HepG2 (cell line): Measurements from ENCODE around the gene TBC1D16. TPM values are rescaled to one million over a fixed set of nuclear protein-coding genes. Genes with fewer than 3 reads are reported as not detected.

Experiments
- ATAC-seq: fragments of 200-7000 bp; cut with Tn5 transposase; 3 replicates; pipeline ENCODE4 v1.9.1; 2020; ENCODE audit warnings: mild to moderate bottlenecking, moderate library complexity
- BruUV-seq: library from RNA; stranded (reverse); fragments of 400-500 nt; replicated peaks from 2 replicates; lab custom pipeline; 2021; lab: Mats Ljungman, UMichigan
- CTCF ChIA-PET: fragments of 300-600 bp; formaldehyde crosslinking; extraction: SDS; loops from one replicate; lab custom pipeline; 2021; ENCODE audit warnings: low total read pairs, inconsistent platforms, low intra/inter-chr PET ratio; lab: Yijun Ruan, JAX
- POLR2A ChIA-PET: fragments of 350-600 bp; sonication (Branson Sonifier 250); formaldehyde crosslinking; loops from one replicate; lab custom pipeline; 2020; ENCODE audit warnings: antibody characterized with exemption, inconsistent platforms; lab: Yijun Ruan, JAX
- DNase-seq: peaks from one replicate; pipeline ENCODE4 v3.0.0-alpha.2; 2015; ENCODE audit warnings: low spot score
- FAIRE-seq: peaks from 3 replicates; lab custom pipeline; 2011; peaks lifted over from hg19 to GRCh38; lab: Jason Lieb, UNC
- H2AFZ ChIP-seq: one replicate; pipeline ENCODE4 v1.6.1; 2011; ENCODE audit warnings: low read length, inconsistent platforms
- H3K27ac ChIP-seq: fragments of 300-600 bp; 3 replicates; pipeline ENCODE4 v1.8.0; 2011; ENCODE audit warnings: mixed run types, mild to moderate bottlenecking, mixed read lengths, low read length, inconsistent platforms; ENCODE audit not compliant: insufficient read depth; ENCODE audit errors: extremely low read length
- H3K27me3 ChIP-seq, 2 experiments: fragments of 200-600 bp in 1 of 2; 2 replicates in 1 of 2; 3 replicates in 1 of 2; pipeline versions ENCODE4 v1.6.0 to v1.8.0; 2011; ENCODE audit warnings: low read length in 2 of 2, mild to moderate bottlenecking in 2 of 2, moderate library complexity in 2 of 2, inconsistent platforms in 1 of 2; ENCODE audit not compliant: insufficient read depth in 2 of 2, control insufficient read depth in 1 of 2
- H3K36me3 ChIP-seq, 2 experiments: fragments of 200-600 bp in 1 of 2; replicated peaks in 1 of 2; 2 replicates in 1 of 2; 3 replicates in 1 of 2; pipeline versions ENCODE4 v1.5.1 to v1.8.0; 2011; ENCODE audit warnings: low read length in 2 of 2, inconsistent platforms in 1 of 2; ENCODE audit not compliant: insufficient read depth in 2 of 2, control insufficient read depth in 1 of 2
- H3K4me1 ChIP-seq: 2 replicates; pipeline ENCODE4 v1.5.1; 2012; ENCODE audit warnings: low read length, inconsistent platforms; ENCODE audit not compliant: insufficient read depth
- H3K4me2 ChIP-seq: 2 replicates; pipeline ENCODE4 v1.6.0; 2011; ENCODE audit warnings: low read depth, low read length, inconsistent platforms
- H3K4me3 ChIP-seq, 3 experiments: fragments of 200-600 bp in 1 of 3; sonication (generic), shearing (Covaris generic) in 1 of 3; replicated peaks in 1 of 3; 2 replicates each; pipeline ENCODE4 v1.5.1; 2011 to 2016; ENCODE audit warnings: low read length in 3 of 3, inconsistent platforms in 2 of 3, low read depth in 2 of 3, mild to moderate bottlenecking in 2 of 3, control low read depth in 1 of 3, mixed read lengths in 1 of 3; ENCODE audit not compliant: insufficient read depth in 1 of 3
- H3K79me2 ChIP-seq: one replicate; pipeline ENCODE4 v1.6.1; 2011; ENCODE audit warnings: low read length, inconsistent platforms; ENCODE audit not compliant: insufficient read depth
- H3K9ac ChIP-seq: 2 replicates; pipeline ENCODE4 v1.6.0; 2011; ENCODE audit warnings: mild to moderate bottlenecking, low read depth, low read length, inconsistent platforms; ENCODE audit not compliant: insufficient read depth
- H3K9me3 ChIP-seq: 2 replicates; pipeline ENCODE4 v1.5.1; 2012; ENCODE audit warnings: mild to moderate bottlenecking, low read length
- H4K20me1 ChIP-seq: 2 replicates; pipeline ENCODE4 v1.6.0; 2011; ENCODE audit warnings: inconsistent platforms, mild to moderate bottlenecking, low read length, moderate library complexity; ENCODE audit not compliant: insufficient read depth
- HMGA1 ChIP-seq: sonication (generic); formaldehyde crosslinking; conservative IDR thresholded peaks from 2 replicates; pipeline ENCODE4 v1.4.0; 2020; ENCODE audit warnings: missing genetic modification reagents
- HNRNPLL ChIP-seq: fragments of 200-400 bp; formaldehyde crosslinking; IDR thresholded peaks from 2 replicates; pipeline ENCODE4 v1.6.1; 2017; ENCODE audit warnings: mild to moderate bottlenecking, low read depth, low read length; ENCODE audit not compliant: poor library complexity, severe bottlenecking
- POGZ ChIP-seq: sonication (generic); formaldehyde crosslinking; IDR thresholded peaks from 2 replicates; pipeline ENCODE4 v1.4.0; 2020; ENCODE audit warnings: mild to moderate bottlenecking, missing genetic modification reagents
- ZNF224 ChIP-seq: sonication (generic); formaldehyde crosslinking; IDR thresholded peaks from 2 replicates; pipeline ENCODE4 v1.5.0; 2020; ENCODE audit warnings: mild to moderate bottlenecking, missing genetic modification reagents
- ZNF264 ChIP-seq: sonication (generic); formaldehyde crosslinking; IDR thresholded peaks from 2 replicates; pipeline ENCODE4 v1.4.0; 2020; ENCODE audit warnings: missing genetic modification reagents
- ZNF3 ChIP-seq: IDR thresholded peaks from 2 replicates; pipeline ENCODE4 v1.7.0; 2017; ENCODE audit warnings: inconsistent platforms
- ZNF83 ChIP-seq: sonication (generic); formaldehyde crosslinking; IDR thresholded peaks from 2 replicates; pipeline ENCODE4 v1.4.0; 2020; ENCODE audit warnings: missing genetic modification reagents, mild to moderate bottlenecking, borderline replicate concordance
- WGBS: methylation state at CpG from one replicate; pipeline ENCODE4 v1.1.6; 2017; ENCODE audit warnings: low lambda C conversion rate; 5-methylcytosine and 5-hydroxymethylcytosine counted together
- in situ Hi-C: cut with HindIII; loops from 2 replicates; pipeline ENCODE4 v1.10.0; 2017; ENCODE audit warnings: low pct_unique_long_range_greater_than_20kb; ENCODE audit not compliant: extremely low pct_ligation_motif_present
- intact Hi-C: fragments of 100-400 bp; cut with micrococcal nuclease; formaldehyde crosslinking; loops from one replicate; pipeline ENCODE4 v1.10.0; 2022; ENCODE audit not compliant: unreplicated experiment
- polyA plus RNA-seq, 8 experiments: library from polyadenylated mRNA; depleted of rRNA in 3 of 8; stranded (reverse) in 7 of 8; unstranded in 1 of 8; fragments of >200 nt; fragmentation: Illumina TruSeq in 4 of 8; extraction: Trizol in 4 of 8; gene quantifications; 2 replicates each; pipeline versions ENCODE4 v1.2.1 to v1.2.3, GENCODE V29; 2011 to 2016; ENCODE audit warnings: low read depth in 4 of 8, missing spikeins in 1 of 8, mixed read lengths in 1 of 8; ENCODE audit not compliant: insufficient read depth in 1 of 8
- total RNA-seq, 5 experiments: library from RNA; depleted of rRNA; stranded (reverse); fragments of >200 nt; fragmentation: Illumina TruSeq; extraction: Trizol; gene quantifications; 2 replicates each; pipeline ENCODE4 v1.2.3, GENCODE V29; 2016; ENCODE audit warnings: low read depth in 1 of 5
- TF ChIP-seq, protein P1 (sequence below): sonication (generic); formaldehyde crosslinking; conservative IDR thresholded peaks from 2 replicates; pipeline ENCODE4 v1.8.0; 2022; ENCODE audit warnings: mild to moderate bottlenecking, moderate library complexity, missing genetic modification reagents
- TF ChIP-seq, protein P2 (sequence below): sonication (generic); formaldehyde crosslinking; IDR thresholded peaks from 2 replicates; pipeline ENCODE4 v1.5.0; 2020; ENCODE audit warnings: mild to moderate bottlenecking, missing genetic modification reagents, borderline replicate concordance
- TF ChIP-seq, protein P3 (sequence below): sonication (generic); formaldehyde crosslinking; IDR thresholded peaks from 2 replicates; pipeline ENCODE4; 2020; ENCODE audit warnings: missing genetic modification reagents, mild to moderate bottlenecking, borderline replicate concordance
- TF ChIP-seq, protein P4 (sequence below): sonication (generic); formaldehyde crosslinking; IDR thresholded peaks from 2 replicates; pipeline ENCODE4 v1.4.0; 2020; ENCODE audit warnings: missing genetic modification reagents

The TBC1D16 gene
- total and polyA plus RNA-seq, 2 of the 13 experiments (the other 11 are each of a cell fraction or from before 2014, with no cell fraction given), result 14.9 to 24.9 TPM

DNA sequence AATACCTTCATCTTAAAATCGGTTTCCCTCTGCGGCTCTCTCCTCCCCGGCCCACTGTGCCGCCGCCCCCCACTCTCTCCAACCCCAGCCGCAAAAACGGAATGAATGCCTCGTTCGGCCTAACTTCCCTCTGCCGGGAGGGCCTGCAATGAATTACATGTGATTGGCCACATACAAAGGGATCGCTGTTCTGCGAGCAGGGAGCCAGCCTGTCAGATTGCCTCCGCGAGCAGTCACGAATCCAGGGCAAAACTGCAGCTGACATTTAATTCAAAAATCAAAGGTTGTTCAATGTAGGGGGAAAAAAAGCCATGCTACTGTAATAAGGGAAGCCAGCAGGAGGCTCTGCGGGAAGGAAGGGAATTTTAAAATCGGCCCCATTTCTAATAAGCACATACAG lies 84.9 kb downstream of the TBC1D16 start:
- Histone ChIP-seq H2AFZ (no peak overlapping the region), H3K79me2 (no peaks in the 10 kb centered on the region), H4K20me1 (no peaks in the 10 kb centered on the region), H3K4me3 (no peak overlapping the region), H3K27ac (no peak overlapping the region), H3K4me2 (no peak overlapping the region), H3K27me3 (no peaks in the 10 kb centered on the region), H3K4me1 (peaks cover 26% of the 10 kb centered on the region), H3K9ac (no peak overlapping the region), H3K9me3 (no peaks in the 10 kb centered on the region), H3K36me3 (peaks cover 15 to 31% of the 10 kb centered on the region in 2 experiments)
- TF ChIP-seq HMGA1, result no peak
- TF ChIP-seq, protein P1, sequence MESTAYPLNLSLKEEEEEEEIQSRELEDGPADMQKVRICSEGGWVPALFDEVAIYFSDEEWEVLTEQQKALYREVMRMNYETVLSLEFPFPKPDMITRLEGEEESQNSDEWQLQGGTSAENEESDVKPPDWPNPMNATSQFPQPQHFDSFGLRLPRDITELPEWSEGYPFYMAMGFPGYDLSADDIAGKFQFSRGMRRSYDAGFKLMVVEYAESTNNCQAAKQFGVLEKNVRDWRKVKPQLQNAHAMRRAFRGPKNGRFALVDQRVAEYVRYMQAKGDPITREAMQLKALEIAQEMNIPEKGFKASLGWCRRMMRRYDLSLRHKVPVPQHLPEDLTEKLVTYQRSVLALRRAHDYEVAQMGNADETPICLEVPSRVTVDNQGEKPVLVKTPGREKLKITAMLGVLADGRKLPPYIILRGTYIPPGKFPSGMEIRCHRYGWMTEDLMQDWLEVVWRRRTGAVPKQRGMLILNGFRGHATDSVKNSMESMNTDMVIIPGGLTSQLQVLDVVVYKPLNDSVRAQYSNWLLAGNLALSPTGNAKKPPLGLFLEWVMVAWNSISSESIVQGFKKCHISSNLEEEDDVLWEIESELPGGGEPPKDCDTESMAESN (CRISPR knock-in tag), result no peak
- TF ChIP-seq, protein P2, sequence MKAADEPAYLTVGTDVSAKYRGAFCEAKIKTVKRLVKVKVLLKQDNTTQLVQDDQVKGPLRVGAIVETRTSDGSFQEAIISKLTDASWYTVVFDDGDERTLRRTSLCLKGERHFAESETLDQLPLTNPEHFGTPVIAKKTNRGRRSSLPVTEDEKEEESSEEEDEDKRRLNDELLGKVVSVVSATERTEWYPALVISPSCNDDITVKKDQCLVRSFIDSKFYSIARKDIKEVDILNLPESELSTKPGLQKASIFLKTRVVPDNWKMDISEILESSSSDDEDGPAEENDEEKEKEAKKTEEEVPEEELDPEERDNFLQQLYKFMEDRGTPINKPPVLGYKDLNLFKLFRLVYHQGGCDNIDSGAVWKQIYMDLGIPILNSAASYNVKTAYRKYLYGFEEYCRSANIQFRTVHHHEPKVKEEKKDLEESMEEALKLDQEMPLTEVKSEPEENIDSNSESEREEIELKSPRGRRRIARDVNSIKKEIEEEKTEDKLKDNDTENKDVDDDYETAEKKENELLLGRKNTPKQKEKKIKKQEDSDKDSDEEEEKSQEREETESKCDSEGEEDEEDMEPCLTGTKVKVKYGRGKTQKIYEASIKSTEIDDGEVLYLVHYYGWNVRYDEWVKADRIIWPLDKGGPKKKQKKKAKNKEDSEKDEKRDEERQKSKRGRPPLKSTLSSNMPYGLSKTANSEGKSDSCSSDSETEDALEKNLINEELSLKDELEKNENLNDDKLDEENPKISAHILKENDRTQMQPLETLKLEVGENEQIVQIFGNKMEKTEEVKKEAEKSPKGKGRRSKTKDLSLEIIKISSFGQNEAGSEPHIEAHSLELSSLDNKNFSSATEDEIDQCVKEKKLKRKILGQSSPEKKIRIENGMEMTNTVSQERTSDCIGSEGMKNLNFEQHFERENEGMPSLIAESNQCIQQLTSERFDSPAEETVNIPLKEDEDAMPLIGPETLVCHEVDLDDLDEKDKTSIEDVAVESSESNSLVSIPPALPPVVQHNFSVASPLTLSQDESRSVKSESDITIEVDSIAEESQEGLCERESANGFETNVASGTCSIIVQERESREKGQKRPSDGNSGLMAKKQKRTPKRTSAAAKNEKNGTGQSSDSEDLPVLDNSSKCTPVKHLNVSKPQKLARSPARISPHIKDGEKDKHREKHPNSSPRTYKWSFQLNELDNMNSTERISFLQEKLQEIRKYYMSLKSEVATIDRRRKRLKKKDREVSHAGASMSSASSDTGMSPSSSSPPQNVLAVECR, result no peak
- no peak for TF ChIP-seq HNRNPLL
- TF ChIP-seq ZNF224 (CRISPR knock-in tag), result no peak
- TF ChIP-seq, protein P3, sequence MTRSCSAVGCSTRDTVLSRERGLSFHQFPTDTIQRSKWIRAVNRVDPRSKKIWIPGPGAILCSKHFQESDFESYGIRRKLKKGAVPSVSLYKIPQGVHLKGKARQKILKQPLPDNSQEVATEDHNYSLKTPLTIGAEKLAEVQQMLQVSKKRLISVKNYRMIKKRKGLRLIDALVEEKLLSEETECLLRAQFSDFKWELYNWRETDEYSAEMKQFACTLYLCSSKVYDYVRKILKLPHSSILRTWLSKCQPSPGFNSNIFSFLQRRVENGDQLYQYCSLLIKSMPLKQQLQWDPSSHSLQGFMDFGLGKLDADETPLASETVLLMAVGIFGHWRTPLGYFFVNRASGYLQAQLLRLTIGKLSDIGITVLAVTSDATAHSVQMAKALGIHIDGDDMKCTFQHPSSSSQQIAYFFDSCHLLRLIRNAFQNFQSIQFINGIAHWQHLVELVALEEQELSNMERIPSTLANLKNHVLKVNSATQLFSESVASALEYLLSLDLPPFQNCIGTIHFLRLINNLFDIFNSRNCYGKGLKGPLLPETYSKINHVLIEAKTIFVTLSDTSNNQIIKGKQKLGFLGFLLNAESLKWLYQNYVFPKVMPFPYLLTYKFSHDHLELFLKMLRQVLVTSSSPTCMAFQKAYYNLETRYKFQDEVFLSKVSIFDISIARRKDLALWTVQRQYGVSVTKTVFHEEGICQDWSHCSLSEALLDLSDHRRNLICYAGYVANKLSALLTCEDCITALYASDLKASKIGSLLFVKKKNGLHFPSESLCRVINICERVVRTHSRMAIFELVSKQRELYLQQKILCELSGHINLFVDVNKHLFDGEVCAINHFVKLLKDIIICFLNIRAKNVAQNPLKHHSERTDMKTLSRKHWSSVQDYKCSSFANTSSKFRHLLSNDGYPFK (CRISPR knock-in tag), result no peak
- TF ChIP-seq, protein P4, sequence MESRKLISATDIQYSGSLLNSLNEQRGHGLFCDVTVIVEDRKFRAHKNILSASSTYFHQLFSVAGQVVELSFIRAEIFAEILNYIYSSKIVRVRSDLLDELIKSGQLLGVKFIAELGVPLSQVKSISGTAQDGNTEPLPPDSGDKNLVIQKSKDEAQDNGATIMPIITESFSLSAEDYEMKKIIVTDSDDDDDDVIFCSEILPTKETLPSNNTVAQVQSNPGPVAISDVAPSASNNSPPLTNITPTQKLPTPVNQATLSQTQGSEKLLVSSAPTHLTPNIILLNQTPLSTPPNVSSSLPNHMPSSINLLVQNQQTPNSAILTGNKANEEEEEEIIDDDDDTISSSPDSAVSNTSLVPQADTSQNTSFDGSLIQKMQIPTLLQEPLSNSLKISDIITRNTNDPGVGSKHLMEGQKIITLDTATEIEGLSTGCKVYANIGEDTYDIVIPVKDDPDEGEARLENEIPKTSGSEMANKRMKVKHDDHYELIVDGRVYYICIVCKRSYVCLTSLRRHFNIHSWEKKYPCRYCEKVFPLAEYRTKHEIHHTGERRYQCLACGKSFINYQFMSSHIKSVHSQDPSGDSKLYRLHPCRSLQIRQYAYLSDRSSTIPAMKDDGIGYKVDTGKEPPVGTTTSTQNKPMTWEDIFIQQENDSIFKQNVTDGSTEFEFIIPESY (CRISPR knock-in tag), result no peak
- TF ChIP-seq POGZ (CRISPR knock-in tag), result no peak
- TF ChIP-seq ZNF264 (CRISPR knock-in tag), result no peak
- no peak for TF ChIP-seq ZNF83 (CRISPR knock-in tag)
- TF ChIP-seq ZNF3, result no peak
- intact Hi-C loops, result no loop called here
- ChIA-PET POLR2A (no interaction called here), CTCF (no interaction called here)
- FAIRE-seq, result no peak
- DNase-seq, result no peak
- WGBS, result 90% methylated on average over 17 of the region's 17 CpGs
- BruUV-seq, result no TSS peak
- ATAC-seq, result no peak
- in situ Hi-C loops, result no loop called here
